Hematopoietic multipotent progenitor cell treated with erythropoietin and hydrocortisone succinate and interleukin-3 and kit ligand, for 6 days (in vitro differentiated cells): ENCODE data around the gene RBBP8NL.
A peak's percentile ranks its signal among the peaks of the same experiment; 100 is the strongest.
"Not testable (repeated sequence)": the region's sequence is repeated elsewhere in the genome, so short reads cannot be mapped to it uniquely, and the experiment has no call there.

ENCODE experiments used
- DNase-seq: peaks from one replicate; pipeline ENCODE4 v3.0.0-alpha.2; 2015

RBBP8NL gene

DNA sequence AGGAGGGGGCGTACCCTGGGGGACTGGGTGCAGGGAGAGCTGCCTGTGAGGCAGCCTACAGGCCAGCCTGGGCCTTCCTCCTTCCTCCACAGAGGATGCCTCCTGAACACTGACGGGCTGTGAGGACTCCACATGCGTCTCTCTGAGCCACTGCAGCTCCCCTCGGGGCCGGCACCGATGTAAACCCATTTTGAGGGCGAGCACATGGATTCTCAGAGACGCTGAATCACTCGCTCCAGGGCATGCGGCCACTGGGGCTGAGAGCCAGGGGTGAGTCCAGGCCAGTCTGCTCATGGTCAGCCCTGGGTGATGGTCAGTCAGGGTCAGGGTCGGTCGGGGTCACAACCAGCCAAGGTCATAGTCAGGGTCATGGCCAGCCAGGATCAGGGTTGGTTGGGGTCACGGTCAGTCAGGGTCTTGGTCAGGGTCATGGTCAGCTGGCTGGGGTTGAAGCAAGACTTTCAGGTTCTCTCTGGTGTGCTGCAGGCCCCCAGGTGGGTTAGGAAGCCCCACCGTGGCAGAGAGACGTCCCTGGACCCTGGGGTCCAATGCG lies 14.7 kb upstream of the RBBP8NL start:
- DNase-seq: no peak

DNA sequence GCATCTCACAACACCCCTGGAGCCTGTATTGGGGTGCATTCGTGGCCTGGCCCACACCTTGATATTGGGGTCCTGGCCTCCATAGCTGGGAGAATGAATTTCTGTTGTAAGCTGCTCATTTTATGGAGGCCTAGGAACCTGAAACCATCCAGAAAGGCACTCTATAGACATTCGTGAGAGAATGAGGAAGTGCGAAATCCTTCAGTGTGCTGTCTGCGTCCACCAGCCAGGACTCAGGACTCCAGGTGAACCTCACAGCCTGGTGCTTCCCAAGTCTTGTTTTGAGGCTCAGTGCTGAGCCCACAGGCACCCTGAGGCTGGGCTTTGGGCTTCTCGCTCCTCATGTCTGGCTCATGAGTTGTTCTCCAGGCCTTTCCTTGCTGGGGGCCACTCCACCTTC lies 11.9 kb upstream of the RBBP8NL start:
- no peak for DNase-seq

DNA sequence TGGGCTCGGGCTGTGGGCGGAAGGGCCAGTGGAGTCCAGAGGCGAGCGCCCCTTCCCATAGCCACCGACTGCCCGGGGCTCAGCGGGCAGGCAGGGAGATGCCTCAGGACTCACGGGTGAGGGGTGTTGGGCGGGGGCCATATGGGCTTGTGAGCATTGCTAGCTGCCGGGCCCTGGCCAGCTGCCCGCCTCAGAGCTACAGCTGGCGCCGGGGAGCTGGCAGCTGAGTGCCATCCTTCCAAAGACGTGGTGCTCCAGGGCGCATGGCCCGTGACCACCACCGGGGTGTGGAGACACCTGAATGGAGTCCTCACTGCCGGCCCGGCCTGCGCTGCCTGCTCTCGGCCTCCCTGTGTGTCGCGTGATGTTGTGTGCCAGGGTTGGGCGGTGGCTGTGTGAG lies 10.6 kb upstream of the RBBP8NL start:
- no peak for DNase-seq

GRCh38 chr20:62437496-62437895 lies 10.2 kb upstream of the RBBP8NL start:
- no peak for DNase-seq

- no peak for DNase-seq
Measured at GRCh38 chr20:62436692-62437091, 9.4 kb upstream of the RBBP8NL start.

DNA sequence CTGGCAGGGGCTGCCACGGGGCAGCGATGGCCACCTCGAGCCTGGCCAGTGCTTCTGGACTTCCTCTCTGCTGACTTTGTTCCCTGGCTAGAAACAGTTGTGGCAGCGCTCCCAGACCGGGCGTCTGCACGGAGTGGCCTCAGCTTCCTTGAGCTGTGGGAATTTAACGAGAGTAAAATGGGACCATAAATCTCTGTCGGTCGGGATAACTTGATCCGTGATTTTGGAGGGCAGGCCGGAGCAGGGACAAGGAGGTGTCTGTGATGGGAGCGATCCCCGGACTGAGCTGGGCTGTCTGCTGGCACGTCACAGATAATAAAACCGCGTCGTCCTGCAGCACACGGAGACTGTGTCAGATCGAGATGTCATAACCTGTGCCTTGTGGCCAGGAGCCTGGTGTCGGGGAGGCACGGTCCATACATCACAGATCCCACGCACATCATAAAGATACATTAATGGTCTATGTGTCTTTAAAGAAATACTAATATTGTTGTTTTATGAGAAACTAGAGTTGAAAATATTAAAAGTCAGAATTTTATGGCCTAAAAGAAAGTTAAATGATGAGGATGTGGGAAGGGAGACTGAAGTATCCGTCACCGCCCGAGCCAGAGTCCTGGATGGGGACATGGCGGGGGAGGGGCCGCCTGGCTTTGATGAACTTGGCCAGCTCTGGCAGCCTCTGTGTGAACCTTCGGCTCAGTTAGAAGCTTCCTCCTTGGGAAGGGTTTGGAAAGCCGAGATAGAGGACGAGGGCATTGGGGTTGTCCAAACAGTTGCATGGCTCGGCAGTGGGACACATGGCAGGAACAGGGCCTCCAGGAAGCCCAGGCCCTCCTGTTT lies 6.5 kb upstream of the RBBP8NL start:
- no peak for DNase-seq

- DNase-seq: no peak
Measured at GRCh38 chr20:62430866-62431447, 3.6 kb upstream of the RBBP8NL start.

DNA sequence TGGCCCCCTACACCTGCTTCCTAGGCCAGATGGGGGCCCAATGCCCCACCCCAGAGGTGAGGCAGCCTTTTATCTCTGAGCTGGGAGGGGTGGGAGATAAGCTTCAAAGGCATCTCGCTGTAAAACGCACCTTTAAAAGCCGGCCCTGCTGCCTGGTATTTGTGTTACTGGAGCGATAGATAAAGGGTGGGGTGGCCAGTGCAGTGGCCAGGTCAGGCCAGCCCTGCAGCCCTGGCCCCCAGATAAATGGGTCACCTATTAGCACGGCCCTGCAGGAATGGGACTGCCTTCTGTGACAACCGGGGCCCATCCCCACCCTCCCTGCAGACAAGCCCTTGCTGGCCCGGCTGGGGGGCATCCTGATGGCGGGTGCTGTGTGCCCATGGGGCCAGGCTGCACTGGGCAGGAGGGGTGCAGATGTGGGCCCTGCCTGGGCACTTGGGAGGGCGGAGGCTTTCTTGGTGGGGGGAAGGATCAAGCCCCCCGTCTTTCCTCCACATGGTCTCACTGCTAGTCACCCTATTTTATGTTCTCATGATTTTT lies 3.0 kb upstream of the RBBP8NL start:
- DNase-seq: no peak

- no peak for DNase-seq
Measured at GRCh38 chr20:62429455-62430310, 2.3 kb upstream of the RBBP8NL start.

GRCh38 chr20:62428396-62429295 lies 1.3 kb upstream of the RBBP8NL start:
- no peak for DNase-seq

DNA sequence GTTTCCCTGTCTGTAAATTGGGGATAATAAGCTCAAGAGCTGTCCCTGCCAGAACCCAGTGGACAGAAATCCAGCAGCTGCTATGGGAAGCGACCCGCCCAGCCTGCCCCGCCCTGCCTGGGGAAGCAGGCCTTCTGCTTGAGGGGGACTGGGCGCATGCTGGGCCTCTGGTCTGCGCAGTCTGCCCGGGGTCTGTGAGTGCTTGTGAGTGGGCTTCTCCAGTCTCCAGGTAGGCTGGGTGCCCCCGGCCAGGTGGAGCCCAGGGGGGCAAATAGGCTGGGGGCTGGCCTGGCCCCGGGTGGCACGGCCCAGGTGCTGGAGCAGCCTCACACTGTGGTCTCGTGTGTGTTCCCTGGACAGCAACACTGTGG lies 648 bp upstream of the RBBP8NL start:
- no peak for DNase-seq

- DNase-seq: no peak
Measured at GRCh38 chr20:62426699-62427131, 624 bp downstream of the RBBP8NL start.

GRCh38 chr20:62426059-62426348 lies 1.3 kb downstream of the RBBP8NL start:
- DNase-seq: not testable (repeated sequence)

DNA sequence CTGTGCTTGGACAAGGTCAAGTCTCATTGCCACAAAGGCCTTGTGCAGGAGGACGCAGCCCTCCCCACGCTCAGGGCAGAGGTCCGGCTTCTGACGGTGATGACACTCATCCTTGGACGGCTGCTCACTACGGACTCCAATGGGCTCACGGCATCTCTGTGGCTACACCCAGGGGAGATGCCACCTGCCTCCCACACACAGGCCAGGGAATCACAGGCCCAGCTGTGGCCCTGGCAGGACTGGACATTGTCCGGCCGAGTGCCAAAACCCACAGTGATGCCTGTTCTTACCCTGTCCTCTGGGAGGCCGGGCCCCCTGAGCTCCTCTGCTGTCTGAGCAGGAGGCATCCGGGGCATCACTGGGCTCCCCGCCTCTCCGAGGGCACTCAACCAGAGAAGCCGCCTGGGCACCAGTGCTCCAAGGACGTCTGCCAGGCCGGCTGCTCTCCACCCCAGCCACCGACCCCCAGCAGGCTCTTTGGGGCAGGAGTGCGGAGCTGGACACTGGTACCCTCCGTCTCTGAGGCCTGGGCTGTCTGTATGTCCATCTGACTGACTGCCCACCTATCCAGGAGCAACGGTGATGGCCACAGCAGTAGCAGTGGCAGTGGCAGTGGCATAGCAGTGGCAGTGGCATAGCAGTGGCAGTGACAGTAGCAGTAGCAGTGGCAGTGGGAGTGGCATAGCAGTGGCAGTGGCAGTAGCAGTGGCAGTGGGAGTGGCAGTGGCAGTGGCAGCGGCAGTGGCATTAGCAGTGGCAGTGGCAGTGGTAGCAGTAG lies 1.9 kb downstream of the RBBP8NL start:
- DNase-seq: no peak

GRCh38 chr20:62424249-62425107 lies 2.9 kb downstream of the RBBP8NL start:
- DNase-seq: no peak

DNA sequence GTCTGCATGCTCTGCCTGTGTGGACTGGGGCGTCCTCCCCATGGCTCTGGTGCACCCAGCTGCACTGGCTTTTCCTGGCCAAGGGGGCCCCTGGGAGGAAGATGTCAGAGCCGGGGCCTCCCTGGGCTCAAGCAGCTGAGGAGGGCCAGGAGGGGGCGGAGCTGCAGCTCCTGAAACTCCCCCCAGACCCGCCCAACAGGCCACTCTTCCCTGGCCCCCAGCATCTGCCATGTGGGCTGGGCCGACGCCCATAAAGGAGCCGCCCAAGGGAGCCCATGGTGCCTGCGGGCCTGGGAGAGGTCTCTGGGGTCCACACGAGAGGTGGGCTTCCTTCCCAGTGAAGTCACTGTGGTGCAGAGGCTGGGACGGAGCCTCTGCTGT lies 4.0 kb downstream of the RBBP8NL start:
- DNase-seq: peak; percentile 44

- DNase-seq: no peak
Measured at GRCh38 chr20:62422636-62423325, 4.6 kb downstream of the RBBP8NL start.

DNA sequence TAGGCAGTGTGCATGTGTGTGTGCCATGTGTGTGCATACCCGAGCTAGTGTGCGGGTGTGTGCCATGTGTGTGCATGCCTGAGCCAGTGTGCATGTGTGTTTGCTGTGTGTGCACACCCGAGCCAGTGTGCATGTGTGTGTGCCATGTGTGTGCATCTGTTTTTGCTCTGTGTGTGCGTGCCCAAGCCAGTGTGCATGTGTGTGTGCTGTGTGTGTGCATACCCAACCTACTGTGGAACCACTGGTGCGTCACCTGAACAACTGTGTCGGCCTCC lies 5.7 kb downstream of the RBBP8NL start:
- DNase-seq: no peak

GRCh38 chr20:62420846-62421715 lies 6.3 kb downstream of the RBBP8NL start:
- DNase-seq: no peak
